Ascending aorta (tissue), 2 donors: Measurements from ENCODE around the gene VAPA. TPM values are rescaled to one million over a fixed set of nuclear protein-coding genes. Genes with fewer than 3 reads are reported as not detected.
"Not testable (repeated sequence)": the region's sequence is repeated elsewhere in the genome, so short reads cannot be mapped to it uniquely, and the experiment has no call there.

Experiments used
- DNase-seq, 2 donors: peaks; one replicate each; pipeline ENCODE4 v3.0.0-alpha.2; 2019; ENCODE audit warnings: low spot score in 2 of 2
- H3K27ac ChIP-seq, 2 donors: fragments of 200-600 bp; sonication (generic); one replicate each; pipeline ENCODE4 v1.5.1; 2016 to 2017; ENCODE audit warnings: mild to moderate bottlenecking in 1 of 2
- H3K27me3 ChIP-seq: fragments of 200-600 bp; sonication (generic); one replicate; pipeline ENCODE4 v1.5.1; 2017
- H3K36me3 ChIP-seq, 2 donors: fragments of 200-600 bp; sonication (generic); one replicate each; pipeline ENCODE4 v1.5.1; 2016
- H3K4me1 ChIP-seq, 2 donors: fragments of 200-600 bp; sonication (generic); one replicate each; pipeline ENCODE4 v1.5.1; 2016 to 2017; ENCODE audit warnings: mild to moderate bottlenecking in 1 of 2
- H3K4me3 ChIP-seq, 2 donors: fragments of 200-600 bp; sonication (generic); one replicate each; pipeline ENCODE4 v1.5.1; 2016 to 2017; ENCODE audit warnings: mild to moderate bottlenecking in 1 of 2
- H3K9me3 ChIP-seq, 2 donors: fragments of 200-600 bp; sonication (generic); one replicate each; pipeline ENCODE4 v1.5.1; 2016
- CTCF ChIP-seq, 3 experiments: fragments of 200-600 bp in 2 of 3; fragments of 450-650 bp in 1 of 3; sonication (generic) in 2 of 3; IDR thresholded peaks; one replicate each; pipeline ENCODE4 v1.5.1; 2016 to 2019; ENCODE audit warnings: antibody characterized with exemption in 3 of 3, mild to moderate bottlenecking in 1 of 3, moderate library complexity in 1 of 3
- intact Hi-C: fragments of 100-400 bp; cut with DNase I; formaldehyde crosslinking; loops from one replicate; pipeline ENCODE4 v1.15.1; 2023
- total RNA-seq: library from RNA; depleted of rRNA; stranded (reverse); fragments of >200 nt; gene quantifications from one replicate; pipeline ENCODE4 v1.1.0, GENCODE V29; 2016

Gene VAPA
- total RNA-seq, 1 donor from 2014 or later = 109 TPM

GRCh38 chr18:9911226-9911625, 2.6 kb upstream of the VAPA start:
- Histone ChIP-seq H3K27me3 (no peaks in the 10 kb centered on the region), H3K36me3 (no peaks in the 10 kb centered on the region), H3K9me3 (no peaks in the 10 kb centered on the region), H3K4me3 (no peak overlapping the region), H3K4me1 (peaks cover 0 to 1% of the 10 kb centered on the region in 2 donors), H3K27ac (no peak overlapping the region)
- no peak for DNase-seq
- TF ChIP-seq CTCF (IDR thresholded peaks at IDR 0.05) = no peak
- intact Hi-C loops = loop anchor here (5.0 to 10.0 kb wide), 5 partner anchors 79 to 806 kb away; partner anchors contain the start of genes ANKRD12, NDUFV2, RALBP1 and TWSG1

GRCh38 chr18:9912285-9912684, 1.5 kb upstream of the VAPA start:
- H3K9me3 ChIP-seq, DNase-seq, H3K36me3 ChIP-seq, H3K4me3 ChIP-seq, H3K27me3 ChIP-seq, H3K4me1 ChIP-seq, H3K27ac ChIP-seq: not testable (repeated sequence)
- intact Hi-C loops = loop anchor here (5.0 to 10.0 kb wide), 5 partner anchors 80 to 807 kb away; partner anchors contain the start of genes ANKRD12, NDUFV2, RALBP1 and TWSG1

- no peak for DNase-seq
- TF ChIP-seq CTCF (IDR thresholded peaks at IDR 0.05) = no peak
- H3K36me3 ChIP-seq = no peaks in the 10 kb centered on the region
- intact Hi-C loops = loop anchor here (5.0 to 10.0 kb wide), 5 partner anchors 81 to 808 kb away; partner anchors contain the start of genes ANKRD12, NDUFV2, RALBP1 and TWSG1
- H3K27ac ChIP-seq = peak overlapping the region; percentile 99 to 100
- peak overlapping the region; percentile 96 to 97 for H3K4me3 ChIP-seq
- H3K27me3 ChIP-seq = no peaks in the 10 kb centered on the region
- no peaks in the 10 kb centered on the region for H3K9me3 ChIP-seq
- H3K4me1 ChIP-seq = peaks cover 0 to 15% of the 10 kb centered on the region in 2 donors
Measured at GRCh38 chr18:9913151-9913525, 678 bp upstream of the VAPA start.

GRCh38 chr18:9914334-9914583, 443 bp downstream of the VAPA start:
- intact Hi-C loops = loop anchor here (1.0 to 10.0 kb wide), 8 partner anchors 82 to 809 kb away; partner anchors contain the start of genes ANKRD12, NDUFV2, PPP4R1 and RAB31
- Histone ChIP-seq H3K27me3 (no peaks in the 10 kb centered on the region), H3K4me1 (peaks cover 8 to 26% of the 10 kb centered on the region in 2 donors), H3K27ac (peak overlapping the region; percentile 99 to 100), H3K9me3 (no peaks in the 10 kb centered on the region), H3K4me3 (peak overlapping the region; percentile 96 to 97), H3K36me3 (no peaks in the 10 kb centered on the region)
- no peak for TF ChIP-seq CTCF (IDR thresholded peaks at IDR 0.05)
- DNase-seq = no peak

- peak overlapping the region; percentile 96 to 97 for H3K4me3 ChIP-seq
- H3K4me1 ChIP-seq = peaks cover 9 to 30% of the 10 kb centered on the region in 2 donors
- no peaks in the 10 kb centered on the region for H3K27me3 ChIP-seq
- peak overlapping the region; percentile 99 to 100 for H3K27ac ChIP-seq
- H3K9me3 ChIP-seq = no peaks in the 10 kb centered on the region
- intact Hi-C loops = loop anchor here (1.0 to 10.0 kb wide), 8 partner anchors 82 to 810 kb away; partner anchors contain the start of genes ANKRD12, NDUFV2, PPP4R1 and RAB31
- no peaks in the 10 kb centered on the region for H3K36me3 ChIP-seq
- peak; percentile 29 to 90 for DNase-seq
- TF ChIP-seq CTCF (IDR thresholded peaks at IDR 0.05) = no peak
Measured at GRCh38 chr18:9914584-9915290, 921 bp downstream of the VAPA start.

GRCh38 chr18:9915291-9916076, 1.7 kb downstream of the VAPA start:
- Histone ChIP-seq H3K4me3 (peak overlapping the region; percentile 96 to 97), H3K27me3 (no peaks in the 10 kb centered on the region), H3K27ac (peak overlapping the region; percentile 99 to 100), H3K36me3 (no peaks in the 10 kb centered on the region), H3K9me3 (no peaks in the 10 kb centered on the region), H3K4me1 (peaks cover 9 to 37% of the 10 kb centered on the region in 2 donors)
- intact Hi-C loops = loop anchor here (2.0 to 10.0 kb wide), 5 partner anchors 113 to 811 kb away; partner anchors contain the start of genes ANKRD12, NDUFV2, RAB31 and TWSG1
- no peak for DNase-seq
- no peak for TF ChIP-seq CTCF (IDR thresholded peaks at IDR 0.05)
